ENCODE measurements around the gene TP53AIP1. TPM values are rescaled to one million over a fixed set of nuclear protein-coding genes. Genes with fewer than 3 reads are reported as not detected.

TP53AIP1 gene
- total and polyA plus RNA-seq, 9 of the 15 experiments (the other 6 are each of a cell fraction or from before 2014, with no cell fraction given): not detected

- in situ Hi-C loops (cut with MboI): no loop called here
- Histone ChIP-seq H3K79me2 (ENCODE audit: control insufficient read depth, insufficient read depth, low read length) (no peaks in the 10 kb centered on the region), H2AFZ (ENCODE audit: low read depth, low read length) (no peak overlapping the region), H3K27ac (ENCODE audit: extremely low read depth, low read depth, low read length) (no peak overlapping the region), H3K4me2 (ENCODE audit: insufficient read depth, low read length) (no peak overlapping the region), H3K4me1 (replicated peaks in 1 of 2; ENCODE audit: control insufficient read depth in 2 of 2, insufficient read depth in 2 of 2, low read length in 2 of 2) (no peaks in the 10 kb centered on the region), H3K36me3 (ENCODE audit: control insufficient read depth, insufficient read depth, low read length) (no peaks in the 10 kb centered on the region), H3K9me1 (ENCODE audit: control insufficient read depth, insufficient read depth, low read length) (no peaks in the 10 kb centered on the region), H3K9me3 (replicated peaks; ENCODE audit: control insufficient read depth, insufficient read depth, low read depth, low read length) (no peaks in the 10 kb centered on the region), H3K9ac (ENCODE audit: insufficient read depth in 1 of 2, low read depth in 2 of 2, low read length in 2 of 2) (no peak overlapping the region), H3K27me3 (ENCODE audit: control insufficient read depth in 2 of 2, insufficient read depth in 2 of 2, low read length in 2 of 2) (peaks cover 0 to 37% of the 10 kb centered on the region in 2 experiments; a peak in 3 of 5 replicates), H3K4me3 (no peak overlapping the region), H4K20me1 (replicated peaks; ENCODE audit: control insufficient read depth, insufficient read depth, low read length) (no peaks in the 10 kb centered on the region)
- ChIA-PET POLR2A (interaction anchor here (0.7 kb wide), 1 partner anchor 528 kb away, joined by 3 read pairs; no protein-coding TSS in a partner anchor), CTCF (ENCODE audit: low intra/inter-chr PET ratio) (no interaction called here)
- FAIRE-seq: no peak
- TF ChIP-seq RFX1 (IDR thresholded peaks at IDR 0.05) (peak; percentile 26; the same call in 1 of the 2 replicates), ESRRA (IDR thresholded peaks at IDR 0.05; ENCODE audit: borderline replicate concordance, low read depth) (no peak)
- intact Hi-C loops (cut with micrococcal nuclease): no loop called here
- WGBS (ENCODE audit: insufficient coverage, low coverage, missing lambda C conversion rate): 2% methylated on average over 16 of the region's 16 CpGs
- no TSS peak for BruUV-seq (replicated peaks)
- no peak for ATAC-seq
- DNase-seq (ENCODE audit: extremely low read depth in 1 of 4, low spot score in 3 of 4): no peak
These were observed 5.9 kb downstream of the TP53AIP1 start for GRCh38 chr11:128936606-128937251.

- Histone ChIP-seq H3K27ac (ENCODE audit: extremely low read depth, low read depth, low read length) (no peak overlapping the region), H3K36me3 (ENCODE audit: control insufficient read depth, insufficient read depth, low read length) (no peaks in the 10 kb centered on the region), H3K9ac (ENCODE audit: insufficient read depth in 1 of 2, low read depth in 2 of 2, low read length in 2 of 2) (no peak overlapping the region), H2AFZ (ENCODE audit: low read depth, low read length) (no peak overlapping the region), H3K27me3 (ENCODE audit: control insufficient read depth in 2 of 2, insufficient read depth in 2 of 2, low read length in 2 of 2) (peaks cover 0 to 33% of the 10 kb centered on the region in 2 experiments; a peak in 3 of 5 replicates), H3K4me1 (replicated peaks in 1 of 2; ENCODE audit: control insufficient read depth in 2 of 2, insufficient read depth in 2 of 2, low read length in 2 of 2) (no peaks in the 10 kb centered on the region), H3K79me2 (ENCODE audit: control insufficient read depth, insufficient read depth, low read length) (no peaks in the 10 kb centered on the region), H3K4me2 (ENCODE audit: insufficient read depth, low read length) (no peak overlapping the region), H3K9me1 (ENCODE audit: control insufficient read depth, insufficient read depth, low read length) (no peaks in the 10 kb centered on the region), H3K4me3 (no peak overlapping the region), H4K20me1 (replicated peaks; ENCODE audit: control insufficient read depth, insufficient read depth, low read length) (no peaks in the 10 kb centered on the region), H3K9me3 (replicated peaks; ENCODE audit: control insufficient read depth, insufficient read depth, low read depth, low read length) (no peaks in the 10 kb centered on the region)
- ChIA-PET POLR2A (no interaction called here), CTCF (ENCODE audit: low intra/inter-chr PET ratio) (no interaction called here)
- intact Hi-C loops (cut with micrococcal nuclease): no loop called here
- in situ Hi-C loops (cut with MboI): no loop called here
- no TSS peak for BruUV-seq (replicated peaks)
- FAIRE-seq (no peak), DNase-seq (ENCODE audit: extremely low read depth in 1 of 4, low spot score in 3 of 4) (no peak), ATAC-seq (no peak)
- 1% methylated on average over 9 of the region's 10 CpGs for WGBS (ENCODE audit: insufficient coverage, low coverage, missing lambda C conversion rate)
- TF ChIP-seq ZNF224 (CRISPR knock-in tag; IDR thresholded peaks at IDR 0.05) (no peak), L3MBTL2 (IDR thresholded peaks at IDR 0.05) (no peak), SPI1 (IDR thresholded peaks at IDR 0.05; ENCODE audit: borderline replicate concordance, low read depth, low read length) (no peak), DDX20 (tag; IDR thresholded peaks at IDR 0.05; ENCODE audit: low read depth) (no peak), NFIC (IDR thresholded peaks at IDR 0.05) (no peak), CHD4 (IDR thresholded peaks at IDR 0.05; ENCODE audit: insufficient read depth, insufficient replicate concordance, low read depth, low read length, poor library complexity, severe bottlenecking) (no peak), E2F4 (CRISPR knock-in tag; IDR thresholded peaks at IDR 0.05; ENCODE audit: low read depth) (no peak)
These were observed 7.7 kb downstream of the TP53AIP1 start for GRCh38 chr11:128934926-128935325.

Data from K562 (cell line).